Measurements from ENCODE around the gene RECQL.

- TF ChIP-seq CTCF (IDR thresholded peaks at IDR 0.05) = no peak
- no peak for TF ChIP-seq POLR2AphosphoS5 (IDR thresholded peaks at IDR 0.05)
- TF ChIP-seq POLR2A (IDR thresholded peaks at IDR 0.05; ENCODE audit: low read depth) = no peak
Measured at GRCh38 chr12:21528953-21529352, 27.5 kb upstream of the RECQL start.
